DMS79 treated with DMSO at 0.1 percent for 48 hours (cell line): ENCODE measurements around the gene PPM1K.
A peak's percentile ranks its signal among the peaks of the same experiment; 100 is the strongest.
"Not testable (repeated sequence)": the region's sequence is repeated elsewhere in the genome, so short reads cannot be mapped to it uniquely, and the experiment has no call there.

Source experiments
- DNase-seq: peaks from one replicate; lab custom pipeline; 2025; lab: John Stamatoyannopoulos, UW

Gene PPM1K

DNA sequence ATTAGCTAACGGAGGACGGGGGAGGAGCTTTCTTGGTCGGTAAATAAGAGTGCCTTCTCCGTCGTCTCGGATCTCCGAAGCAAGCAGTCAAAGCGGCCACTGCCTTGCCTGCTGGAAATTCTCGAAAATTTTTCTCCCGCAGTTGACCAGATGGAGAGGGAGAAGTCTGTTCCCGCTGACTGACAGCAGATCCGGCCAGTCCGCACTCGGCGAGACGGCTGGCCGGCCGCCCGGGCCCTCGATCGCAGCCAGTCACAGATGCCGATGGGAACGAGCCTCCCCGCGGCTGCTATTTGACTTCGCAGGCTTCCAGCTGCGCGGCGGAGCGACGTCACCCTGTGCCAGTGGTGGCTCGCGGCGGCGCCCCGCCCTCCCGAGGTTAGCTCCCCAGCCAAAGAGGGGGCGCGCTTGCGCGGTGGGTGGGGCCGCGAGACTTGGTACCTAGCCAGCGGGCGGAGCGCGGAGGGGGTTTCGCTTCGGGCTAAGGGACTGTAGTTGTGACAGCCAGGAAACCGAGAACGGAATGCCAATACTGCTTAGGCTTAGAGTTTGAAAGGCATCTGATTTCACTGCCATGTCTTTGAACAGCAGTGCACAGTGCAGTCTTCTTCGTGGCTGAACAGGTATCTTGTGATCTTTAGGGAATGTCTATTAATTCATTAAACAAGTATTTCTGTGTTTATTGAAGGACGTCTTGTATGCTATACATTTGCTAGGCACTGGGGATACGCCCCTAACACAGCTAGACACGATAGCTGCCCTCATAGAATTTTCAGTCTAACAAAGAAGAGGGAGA, at the start of gene PPM1K:
Gene PPM1K, minus strand, starts transcription at position 123 of the 796 bp plus-strand sequence. CDS start 5,978 bp downstream, outside the sequence.
- peak; percentile 93 for DNase-seq

DNA sequence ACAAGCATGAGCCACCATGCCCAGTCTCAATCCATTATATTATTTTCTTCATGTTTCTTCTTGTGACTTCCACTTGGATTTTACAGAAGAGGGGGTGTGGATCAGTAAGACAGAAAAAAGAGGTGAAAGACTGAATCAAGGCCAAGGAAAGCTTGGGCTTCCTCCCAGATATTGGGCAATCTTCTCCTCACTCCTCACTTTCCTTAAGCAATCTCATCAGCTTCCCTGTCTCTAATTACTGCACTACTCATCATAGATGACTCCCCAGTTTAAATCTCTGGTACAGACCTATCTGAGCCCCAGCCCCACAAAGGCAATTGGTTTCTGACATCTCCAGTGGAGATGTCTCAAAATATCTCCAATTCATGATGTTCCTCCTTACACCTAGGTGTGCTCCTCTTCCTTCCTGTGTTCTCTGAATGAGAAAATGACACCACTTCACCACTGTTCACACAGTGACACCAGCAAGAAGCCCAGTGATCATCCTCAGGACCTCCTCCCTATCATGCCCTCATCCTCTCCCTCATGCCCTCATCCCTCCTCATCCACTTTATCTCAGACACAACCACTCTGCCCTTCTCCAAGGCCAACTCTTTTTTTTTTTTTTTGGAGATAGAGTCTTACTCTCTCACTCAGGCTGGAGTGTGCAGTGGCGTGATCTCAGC, 49.5 kb upstream of the PPM1K start:
- no peak for DNase-seq

DNA sequence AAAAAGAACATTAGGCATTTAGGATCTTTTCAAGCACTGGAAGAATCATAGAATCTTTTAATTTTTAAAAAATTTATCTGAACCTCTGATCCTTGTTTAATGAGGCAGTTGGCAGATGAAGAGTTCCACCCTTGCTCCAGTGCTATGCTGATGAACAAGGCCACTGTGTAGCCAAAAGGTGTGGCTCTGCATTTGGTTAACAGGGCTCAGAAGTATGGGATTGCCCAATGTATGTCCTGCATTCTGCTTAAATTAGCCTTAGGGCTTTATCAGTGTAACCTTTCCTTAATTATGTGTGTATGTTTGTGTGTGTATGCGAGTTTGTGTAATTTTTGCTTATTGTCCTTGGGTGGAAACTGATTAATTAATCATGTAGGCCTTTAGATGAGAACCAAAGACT, 43.3 kb upstream of the PPM1K start:
- DNase-seq = no peak

DNA sequence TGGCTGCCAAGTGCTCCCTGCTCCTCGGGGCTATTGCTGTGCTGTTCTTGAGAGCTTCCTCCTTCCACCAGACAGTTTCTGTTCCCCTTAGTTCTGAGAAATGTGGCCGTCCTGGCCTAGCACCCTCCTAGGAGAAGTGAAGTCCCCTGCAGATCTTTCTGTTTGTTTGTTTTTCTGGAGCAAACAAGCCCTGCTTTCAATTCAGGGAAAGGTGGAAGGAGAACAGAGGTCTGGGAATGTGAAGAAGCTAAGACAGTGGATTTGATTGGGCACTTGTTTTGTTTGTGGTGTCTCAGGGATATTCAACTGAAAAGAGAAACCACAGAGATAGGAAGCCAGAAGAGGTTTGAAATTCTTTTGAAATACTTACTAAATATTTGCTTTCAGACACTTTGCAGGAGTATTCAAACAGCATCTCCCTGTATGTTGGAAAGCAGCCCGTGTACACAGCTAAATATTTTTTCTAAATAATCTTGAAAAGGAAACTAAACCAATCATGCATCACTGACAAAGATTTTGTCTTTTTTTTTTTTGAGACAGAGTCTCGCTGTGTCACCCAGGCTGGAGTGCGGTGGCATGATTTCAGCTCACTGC, 36.5 kb upstream of the PPM1K start:
- DNase-seq = no peak

DNA sequence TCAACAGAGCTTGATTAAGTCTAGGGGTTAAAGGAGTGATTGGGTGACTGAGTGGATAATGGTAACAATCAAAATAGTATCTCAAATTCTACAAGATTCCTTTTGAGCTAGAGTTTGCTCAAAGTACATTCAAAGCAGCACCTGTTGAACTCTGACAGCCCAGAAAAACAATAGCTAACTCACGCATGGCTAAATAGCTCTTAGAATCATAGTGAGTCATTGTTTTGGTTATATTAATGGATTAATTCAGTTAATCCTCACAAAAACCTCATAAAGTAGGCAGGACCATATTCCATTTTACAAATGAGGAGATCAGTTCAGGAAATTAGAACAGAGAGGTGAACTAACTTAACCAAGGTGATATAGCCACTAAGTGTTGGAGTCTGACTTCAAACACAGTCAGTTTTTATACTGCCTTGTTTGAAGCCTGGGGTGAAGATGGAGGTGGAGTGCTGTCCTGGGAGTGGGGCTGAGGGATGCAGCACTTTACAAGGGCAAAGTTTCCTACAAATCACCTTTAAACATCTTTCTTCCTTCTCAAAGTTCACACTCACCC, 35.9 kb upstream of the PPM1K start:
- no peak for DNase-seq

DNA sequence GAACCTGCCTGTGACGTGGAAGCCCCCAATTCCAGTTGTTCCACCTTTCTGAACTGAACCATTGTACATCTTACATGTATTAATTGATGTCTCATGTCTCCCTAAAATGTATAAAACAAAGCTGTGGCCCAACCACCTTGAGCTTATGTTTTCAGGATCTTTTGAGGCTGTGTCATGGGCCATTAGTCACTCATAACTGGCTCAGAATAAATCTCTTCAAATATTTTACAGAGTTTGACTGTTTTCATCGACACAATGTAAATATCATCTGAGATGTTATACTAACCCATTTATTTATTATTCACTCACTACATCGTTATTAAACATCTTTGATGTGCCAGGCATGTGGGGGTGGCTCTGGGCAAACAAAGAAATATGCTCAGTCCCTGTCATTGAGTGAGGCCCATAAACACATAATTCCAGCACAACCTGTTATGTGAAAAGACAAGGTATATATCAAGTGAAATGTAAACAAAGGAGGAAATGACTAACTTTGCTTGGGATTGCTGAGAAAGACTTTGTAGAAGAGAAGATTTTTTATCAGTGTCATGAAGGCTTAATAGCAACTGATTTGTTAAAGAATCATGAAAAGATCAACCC, 34.5 kb upstream of the PPM1K start:
- no peak for DNase-seq

DNA sequence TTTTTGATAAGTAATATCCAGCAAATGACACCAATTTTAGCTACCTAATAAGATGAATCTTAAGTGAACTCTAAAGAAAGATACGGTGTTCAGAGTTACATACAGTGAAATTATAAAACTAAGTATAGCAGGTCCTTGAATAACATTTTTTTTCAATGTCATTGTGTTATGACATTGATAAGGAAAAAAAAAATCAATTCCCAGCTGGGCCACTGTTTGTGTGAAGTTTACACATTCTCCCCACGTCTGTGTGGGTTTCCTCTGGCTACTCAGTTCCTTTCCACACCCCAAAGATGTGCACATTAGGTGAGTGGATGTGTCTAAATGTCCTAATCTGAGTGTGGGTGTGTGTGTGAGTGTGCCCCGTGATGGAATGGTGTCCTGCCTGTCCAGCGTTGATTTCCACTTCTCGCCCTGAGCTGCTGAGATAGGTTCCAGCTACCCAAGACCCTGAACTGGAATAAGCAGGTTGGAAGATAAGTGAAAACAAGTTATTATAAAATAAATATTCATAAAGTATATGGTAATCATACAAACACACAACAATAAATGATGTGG, 31.2 kb upstream of the PPM1K start:
- no peak for DNase-seq

DNA sequence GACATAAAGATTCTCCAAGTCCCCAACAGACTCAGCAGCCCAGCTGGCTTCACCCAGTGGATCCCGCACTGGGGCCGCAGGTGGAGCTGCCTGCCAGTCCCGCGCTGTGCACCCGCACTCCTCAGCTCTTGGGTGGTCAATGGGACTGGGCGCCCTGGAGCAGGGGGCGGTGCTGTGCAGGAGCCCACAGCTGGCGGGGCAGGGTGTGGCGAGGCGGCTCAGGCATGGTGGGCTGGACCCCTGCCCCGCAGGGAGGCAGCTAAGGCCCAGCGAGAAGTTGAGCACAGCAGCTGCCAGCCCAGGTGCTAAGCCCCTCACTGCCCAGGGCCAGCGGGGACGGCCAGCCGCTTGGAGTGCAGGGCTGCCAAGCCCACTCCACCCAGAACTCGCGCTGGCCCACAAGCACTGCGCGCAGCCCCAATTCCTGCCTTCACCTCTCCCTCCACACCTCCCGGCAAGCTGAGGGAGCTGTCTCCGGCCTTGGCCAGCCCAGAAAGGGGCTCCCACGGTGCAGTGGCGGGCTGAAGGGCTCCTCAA, 28.8 kb upstream of the PPM1K start:
- DNase-seq = not testable (repeated sequence)

DNA sequence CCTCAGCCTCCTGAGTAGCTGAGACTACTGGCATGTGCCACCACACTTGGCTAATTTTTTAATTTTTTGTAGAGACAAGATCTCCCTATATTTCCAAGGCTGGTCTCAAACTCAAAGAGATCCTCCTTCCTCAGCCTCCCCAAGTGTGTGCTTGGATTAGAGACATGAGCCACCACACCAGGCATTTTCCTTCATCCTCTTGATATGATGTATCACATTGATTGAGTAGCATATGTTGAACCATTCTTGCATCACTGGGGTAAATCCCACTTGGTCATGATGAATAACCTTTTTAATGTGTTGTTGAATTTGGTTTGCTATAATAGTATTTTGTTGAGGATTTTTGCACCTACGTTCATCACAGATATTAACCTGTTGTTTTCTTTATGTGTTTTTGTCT, 24.2 kb upstream of the PPM1K start:
- DNase-seq = no peak

DNA sequence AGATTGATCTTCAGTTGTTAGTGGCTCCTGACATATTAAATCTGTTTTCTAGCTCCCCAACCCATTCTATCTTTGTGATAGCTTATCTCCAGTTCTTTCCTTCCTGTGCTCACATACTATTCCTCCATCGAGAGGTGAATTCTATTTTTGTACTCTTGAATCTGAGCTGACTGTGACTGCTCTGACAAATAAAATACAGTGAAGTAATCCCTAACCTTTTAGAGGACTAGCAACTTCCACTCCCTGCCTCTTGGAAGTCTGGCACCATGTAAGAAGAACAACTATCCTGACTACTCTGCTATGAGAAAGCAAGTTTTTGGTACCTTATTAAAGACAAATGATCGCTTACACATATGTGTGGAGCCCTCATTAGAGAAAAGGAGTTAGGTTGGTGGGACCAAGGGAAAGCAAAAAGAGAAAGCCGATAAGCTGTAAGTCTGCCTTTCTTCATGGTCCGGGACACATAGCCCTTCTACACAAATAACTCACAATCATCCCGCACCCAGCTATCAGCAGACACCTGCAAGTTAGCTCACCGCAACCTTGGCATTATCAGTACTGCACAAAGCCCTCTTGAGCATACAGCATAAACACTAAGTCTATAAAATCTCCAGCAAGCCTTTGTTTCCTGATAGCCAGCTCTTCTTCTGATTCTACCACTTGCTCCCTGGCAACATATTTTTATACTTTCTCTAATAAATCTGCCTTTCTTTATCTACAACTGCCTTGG, 13.5 kb upstream of the PPM1K start:
- no peak for DNase-seq

DNA sequence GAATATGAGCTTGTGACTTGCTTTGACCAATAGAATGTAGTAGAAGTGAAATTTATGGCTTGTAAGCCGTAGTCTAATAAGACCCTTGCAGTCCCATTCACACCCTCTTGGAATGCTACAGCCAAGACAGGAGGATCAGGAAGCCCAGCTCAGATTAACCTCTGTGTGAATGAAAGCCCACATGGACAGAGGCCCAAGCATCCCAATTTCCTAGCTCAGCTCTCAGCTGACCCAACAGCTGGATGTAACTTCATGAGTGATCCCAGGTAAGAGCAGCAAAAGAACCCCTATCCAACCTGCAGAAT, 12.8 kb upstream of the PPM1K start:
- no peak for DNase-seq

DNA sequence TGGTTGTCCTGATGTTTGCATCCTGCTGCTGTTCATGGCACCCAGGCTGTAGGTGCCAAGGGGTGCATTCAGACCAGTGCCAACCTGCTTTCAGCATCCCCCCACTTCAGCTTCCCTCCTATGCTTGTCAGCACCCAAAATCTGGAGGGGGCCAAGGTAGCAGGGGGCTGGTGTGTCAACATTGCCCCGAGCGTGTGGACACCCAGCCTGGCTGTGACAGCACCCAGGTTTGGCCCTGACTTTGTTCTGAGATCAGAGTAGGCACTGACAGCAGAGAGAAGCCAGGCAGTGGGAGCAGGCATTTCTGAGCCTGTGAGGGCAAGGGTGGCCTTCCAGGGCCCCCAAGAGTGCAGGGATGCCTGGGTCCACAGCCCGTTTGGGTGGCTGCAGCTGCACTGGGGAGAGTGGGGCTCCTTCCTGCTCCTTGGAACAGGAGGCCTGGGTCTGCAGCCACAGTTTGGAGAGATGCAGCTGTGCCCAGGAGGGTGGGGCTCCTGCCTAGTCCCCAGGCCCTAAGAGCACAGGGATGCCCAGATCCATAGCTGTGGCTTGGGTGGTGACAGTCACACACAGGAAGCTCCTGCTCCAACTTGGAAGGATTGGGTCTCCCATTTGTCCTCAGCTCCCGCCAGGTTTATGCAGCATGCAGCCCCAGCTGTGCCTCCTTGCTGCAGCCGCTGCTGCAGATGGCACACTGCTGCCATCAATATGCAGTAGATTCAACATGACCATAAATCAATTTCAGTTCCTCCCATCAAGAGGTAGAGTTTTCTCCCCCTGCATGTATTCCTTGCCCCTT, 12.3 kb upstream of the PPM1K start:
- no peak for DNase-seq

DNA sequence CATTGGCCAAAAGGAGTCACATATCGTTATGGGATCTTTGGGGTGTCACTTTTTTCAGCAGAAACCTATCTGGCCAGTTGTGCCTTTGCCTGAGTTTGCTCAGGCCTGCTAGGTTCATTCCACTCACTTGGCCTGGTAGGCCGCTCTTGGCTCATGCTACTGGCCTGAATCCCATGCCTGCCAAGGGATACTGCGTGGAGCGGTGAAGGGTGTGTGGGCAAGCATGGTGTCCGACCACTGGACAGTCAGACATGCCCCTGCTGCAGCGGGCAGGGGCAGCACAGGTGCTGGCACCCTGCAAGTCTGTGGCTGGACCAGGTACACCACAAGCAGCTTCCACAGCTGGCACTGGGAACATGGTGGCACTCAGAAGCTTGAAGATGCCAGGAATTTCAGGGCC, 11.3 kb upstream of the PPM1K start:
- no peak for DNase-seq

DNA sequence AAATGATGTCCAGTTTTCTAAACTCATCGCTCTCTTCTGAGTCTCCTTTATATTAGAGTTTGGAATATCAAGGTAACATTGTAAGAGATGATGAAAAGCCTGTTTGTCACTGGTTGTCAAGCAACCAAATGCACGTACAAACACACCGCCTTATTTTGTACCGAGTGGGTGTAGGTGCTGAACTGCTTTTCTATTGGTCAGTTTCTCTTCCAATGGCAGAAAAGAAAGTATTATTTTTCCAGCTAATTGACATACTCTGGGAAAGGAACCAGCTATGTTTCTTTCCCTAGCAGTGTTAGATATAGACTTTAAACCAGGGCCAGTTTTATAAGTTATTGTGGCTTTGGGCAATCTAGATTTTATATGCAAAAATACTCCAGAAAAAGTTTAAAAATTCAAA, 6.6 kb upstream of the PPM1K start:
- no peak for DNase-seq

DNA sequence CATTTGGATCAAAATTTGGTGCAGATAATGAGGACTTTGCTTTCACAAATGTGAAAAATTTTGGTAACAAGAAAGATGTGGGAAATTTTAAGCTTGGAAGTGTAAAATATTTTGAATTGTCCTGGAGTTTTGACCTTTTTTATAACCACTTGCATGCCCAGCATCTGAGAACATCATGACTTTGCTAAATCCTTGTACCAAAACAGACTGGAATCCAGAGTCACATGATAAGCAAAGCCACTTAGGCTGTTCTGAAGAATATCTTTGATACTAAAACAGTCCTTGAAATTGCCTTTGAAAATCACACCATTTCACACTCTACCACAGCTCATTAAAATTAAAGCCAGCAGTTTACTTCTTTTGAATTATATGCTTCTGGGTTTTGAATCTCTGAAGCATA, 2.5 kb upstream of the PPM1K start:
- no peak for DNase-seq

DNA sequence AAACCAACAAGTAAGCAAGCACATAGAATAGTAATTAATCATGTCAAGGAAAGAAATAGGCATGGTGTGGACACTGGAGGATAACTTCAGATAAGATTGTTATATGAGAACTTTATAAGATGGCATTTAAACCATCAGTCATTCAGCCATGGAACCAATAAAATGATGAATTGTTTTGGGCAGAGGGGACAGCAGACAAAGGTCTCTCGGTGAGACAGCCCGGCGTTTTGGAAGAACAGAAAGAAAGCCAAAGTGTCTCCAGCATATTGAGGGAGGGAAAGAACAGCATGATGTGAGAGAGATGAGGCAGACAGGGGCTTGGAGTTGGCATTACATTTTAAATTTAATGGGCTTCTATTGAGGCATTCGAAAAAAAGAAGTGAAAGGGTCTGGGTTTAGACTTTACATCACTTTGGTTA, 883 bp upstream of the PPM1K start:
- no peak for DNase-seq

DNA sequence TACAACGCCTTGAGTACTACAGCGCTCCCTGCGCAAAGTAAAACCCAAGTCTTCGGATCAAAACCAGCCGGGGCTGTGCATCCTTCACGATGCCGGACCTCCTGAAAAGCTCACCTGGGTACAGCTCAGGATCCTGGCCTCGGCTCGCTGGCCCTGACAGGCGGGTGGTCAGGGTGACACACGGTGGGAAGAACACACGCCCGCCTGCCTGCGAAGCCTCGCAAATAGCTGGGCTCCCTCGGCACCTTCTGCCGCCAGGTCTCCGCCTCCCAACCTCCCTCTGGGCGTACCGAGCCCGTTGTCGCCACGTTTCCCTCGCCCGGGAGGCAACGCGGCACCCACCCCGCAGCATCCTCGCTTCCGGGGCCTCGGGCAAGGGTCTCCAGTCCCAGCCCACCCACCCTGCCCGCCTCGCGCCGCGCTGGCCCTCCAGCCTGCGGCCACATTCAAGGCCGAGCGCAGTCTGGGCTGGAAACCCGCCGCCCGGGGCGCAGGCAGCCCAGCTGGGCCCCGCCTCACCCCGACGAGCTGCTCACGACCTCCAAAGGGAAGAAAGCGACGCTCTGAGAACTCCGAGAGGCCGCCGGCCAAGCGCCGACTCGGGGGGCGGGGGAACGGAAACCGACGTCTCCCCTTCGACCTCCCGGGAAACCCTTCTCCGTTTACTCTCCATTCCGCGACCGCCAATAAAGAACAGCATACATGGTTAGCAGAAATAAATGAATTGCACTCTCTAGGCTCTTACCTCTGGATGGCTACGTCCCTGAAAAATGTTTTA, 511 bp downstream of the PPM1K start:
- DNase-seq = peak; percentile 51

DNA sequence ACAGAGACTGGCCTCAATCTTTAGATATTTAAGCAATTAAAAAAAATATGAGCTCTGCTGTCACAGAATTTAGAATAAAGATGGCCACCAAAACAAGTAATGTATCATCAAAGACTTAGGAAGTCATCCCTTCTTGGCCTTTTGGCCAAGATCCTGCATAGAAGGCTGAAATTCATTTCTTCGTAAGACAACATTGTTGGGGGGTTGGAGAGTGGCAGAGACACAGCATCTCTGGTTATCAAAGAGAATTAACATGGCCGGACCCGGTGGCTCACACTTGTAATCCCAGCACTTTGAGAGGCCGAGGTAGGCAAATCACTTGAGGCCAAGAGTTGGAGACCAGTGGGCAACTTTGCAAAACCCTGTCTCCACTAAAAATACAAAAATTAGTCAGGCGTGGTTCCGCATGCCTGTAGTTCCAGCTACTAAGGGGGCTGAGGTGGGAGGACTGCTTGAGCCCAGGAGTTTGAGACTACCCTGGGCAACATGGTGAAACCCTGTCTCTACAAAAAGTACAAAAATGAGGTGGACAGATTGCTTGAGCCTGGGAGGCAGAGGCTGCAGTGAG, 4.0 kb downstream of the PPM1K start:
- DNase-seq = no peak

DNA sequence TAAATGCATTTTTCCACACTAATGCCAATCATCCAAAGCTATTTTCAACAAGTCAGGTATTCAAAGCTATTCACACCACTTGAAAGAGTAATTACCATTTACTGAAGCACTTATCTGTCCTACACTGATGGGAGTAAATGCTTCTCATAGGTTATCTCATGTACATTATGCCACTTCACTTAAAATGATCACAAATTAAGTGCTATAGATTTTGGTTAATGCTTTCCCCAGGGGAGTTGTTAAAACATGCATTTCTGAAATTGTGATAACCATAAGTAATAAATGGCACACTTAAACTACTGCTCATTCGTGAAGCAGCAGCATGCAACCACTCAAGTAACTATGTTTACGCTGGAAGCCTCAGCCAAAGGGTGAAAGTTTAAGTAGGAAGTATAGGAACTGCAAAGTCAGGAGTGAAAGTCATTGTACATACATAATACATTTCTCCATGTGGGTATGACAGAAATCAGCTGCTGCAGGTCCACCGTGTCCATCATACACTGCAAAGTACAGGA, 6.6 kb downstream of the PPM1K start:
- DNase-seq = peak; percentile 43
